GM18508 (cell line): ENCODE data around the gene SLC38A7.
"Not testable (repeated sequence)": the region's sequence is repeated elsewhere in the genome, so short reads cannot be mapped to it uniquely, and the experiment has no call there.

ENCODE experiments used
- ATAC-seq: cut with Tn5 transposase; IDR thresholded peaks from one replicate; pipeline ENCODE4 v1.9.1; 2021; ENCODE audit warnings: moderate number of reproducible peaks; ENCODE audit not compliant: insufficient read depth, unreplicated experiment

Gene SLC38A7

DNA sequence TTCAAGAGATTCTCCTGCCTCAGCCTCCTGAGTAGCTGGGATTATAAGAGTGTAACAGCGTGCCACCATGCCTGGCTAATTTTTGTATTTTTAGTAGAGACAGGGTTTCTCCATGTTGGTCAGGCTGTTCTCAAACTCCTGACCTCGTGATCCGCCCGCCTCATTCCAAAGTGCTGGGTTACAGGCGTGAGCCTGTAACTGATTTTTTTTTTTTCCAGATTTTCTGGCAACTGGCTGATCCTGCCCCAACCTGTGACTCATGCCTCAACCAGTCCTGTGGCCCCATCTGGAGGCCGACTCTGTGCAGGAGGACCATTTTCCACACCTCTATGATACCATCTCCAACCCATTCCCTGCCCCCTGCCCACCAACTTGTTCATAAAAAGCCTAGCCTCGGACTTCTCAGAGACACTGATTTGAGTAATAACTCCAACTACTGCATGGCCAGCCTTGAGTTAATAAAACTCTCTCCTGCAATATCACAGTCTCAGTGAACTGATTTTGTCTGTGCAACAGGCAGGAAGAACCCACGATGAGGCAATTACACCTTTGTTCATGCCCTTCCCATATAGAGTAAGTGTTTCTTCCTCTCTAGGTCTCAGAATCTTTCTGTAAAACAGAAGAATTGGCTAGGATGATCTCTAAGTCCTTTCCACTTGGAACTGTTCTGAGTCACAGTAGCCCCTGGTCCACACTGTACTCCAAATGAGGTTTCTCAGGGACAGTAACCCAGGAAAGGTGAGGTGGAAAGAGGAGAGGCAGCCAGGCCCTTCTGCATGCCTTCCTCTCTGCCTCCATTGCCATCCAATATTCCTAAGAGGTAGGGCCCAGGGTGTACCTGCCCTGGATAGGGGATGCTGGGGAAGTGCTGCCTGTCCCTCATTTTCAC lies 46.2 kb downstream of the SLC38A7 start:
- no peak for ATAC-seq

DNA sequence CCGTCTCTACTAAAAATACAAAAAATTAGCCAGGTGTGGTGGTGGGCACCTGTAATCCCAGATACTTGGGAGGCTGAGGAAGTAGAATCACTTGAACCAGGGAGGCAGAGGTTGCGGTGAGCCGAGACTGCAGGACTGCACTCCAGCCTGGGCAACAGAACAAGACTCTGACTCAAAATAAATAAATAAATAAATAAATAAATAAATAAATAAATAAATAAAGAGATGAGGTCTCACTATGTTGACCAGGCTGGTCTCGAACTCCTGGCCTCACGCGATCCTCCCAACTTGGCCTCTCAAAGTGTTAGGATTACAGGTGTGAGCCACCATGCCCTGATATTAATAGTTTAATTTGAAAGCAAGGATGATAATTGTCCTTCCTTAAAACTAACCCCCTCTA lies 47.5 kb downstream of the SLC38A7 start:
- not testable (repeated sequence) for ATAC-seq

GRCh38 chr16:58636466-58636865 lies 48.1 kb downstream of the SLC38A7 start:
- no peak for ATAC-seq

- no peak for ATAC-seq
These were observed 49.1 kb downstream of the SLC38A7 start for GRCh38 chr16:58635502-58635901.

- no peak for ATAC-seq
These were observed 50.2 kb downstream of the SLC38A7 start for GRCh38 chr16:58634265-58634802.

GRCh38 chr16:58629733-58630640 lies 54.6 kb downstream of the SLC38A7 start, which contains the start of gene CNOT1:
Gene CNOT1, minus strand, starts transcription at chr16:58629826. Its CDS starts 30,489 bp downstream, at chr16:58599337.
- peak; percentile 83 for ATAC-seq

- no peak for ATAC-seq
These were observed 55.5 kb downstream of the SLC38A7 start for GRCh38 chr16:58628845-58629732.

GRCh38 chr16:58624209-58624608 lies 60.4 kb downstream of the SLC38A7 start:
- ATAC-seq, result no peak

DNA sequence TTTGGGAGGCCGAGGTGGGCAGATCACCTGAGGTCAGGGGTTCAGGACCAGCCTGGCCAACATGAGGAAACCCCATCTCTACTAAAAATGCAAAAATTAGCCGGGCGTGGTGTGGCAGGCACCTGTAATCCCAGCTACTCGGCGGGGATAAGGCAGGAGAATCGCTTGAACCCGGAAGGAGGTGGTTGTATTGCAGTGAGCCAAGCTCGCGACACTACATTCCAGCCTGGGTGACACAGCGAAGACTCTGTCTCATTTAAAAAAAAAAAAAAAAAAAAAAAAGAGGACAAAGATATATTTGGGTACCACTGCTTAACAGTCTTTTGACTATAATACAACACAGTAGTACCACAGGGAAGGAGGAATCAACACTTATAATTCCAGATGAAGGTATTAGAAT lies 64.2 kb downstream of the SLC38A7 start:
- ATAC-seq, result no peak

GRCh38 chr16:58615280-58615679 lies 69.3 kb downstream of the SLC38A7 start:
- no peak for ATAC-seq
